ENCODE data around the gene AFAP1L2. TPM values are rescaled to one million over a fixed set of nuclear protein-coding genes. Genes with fewer than 3 reads are reported as not detected.

The AFAP1L2 gene
- total RNA-seq, 2 experiments from 2014 or later: 2.3 to 8.6 TPM

DNA sequence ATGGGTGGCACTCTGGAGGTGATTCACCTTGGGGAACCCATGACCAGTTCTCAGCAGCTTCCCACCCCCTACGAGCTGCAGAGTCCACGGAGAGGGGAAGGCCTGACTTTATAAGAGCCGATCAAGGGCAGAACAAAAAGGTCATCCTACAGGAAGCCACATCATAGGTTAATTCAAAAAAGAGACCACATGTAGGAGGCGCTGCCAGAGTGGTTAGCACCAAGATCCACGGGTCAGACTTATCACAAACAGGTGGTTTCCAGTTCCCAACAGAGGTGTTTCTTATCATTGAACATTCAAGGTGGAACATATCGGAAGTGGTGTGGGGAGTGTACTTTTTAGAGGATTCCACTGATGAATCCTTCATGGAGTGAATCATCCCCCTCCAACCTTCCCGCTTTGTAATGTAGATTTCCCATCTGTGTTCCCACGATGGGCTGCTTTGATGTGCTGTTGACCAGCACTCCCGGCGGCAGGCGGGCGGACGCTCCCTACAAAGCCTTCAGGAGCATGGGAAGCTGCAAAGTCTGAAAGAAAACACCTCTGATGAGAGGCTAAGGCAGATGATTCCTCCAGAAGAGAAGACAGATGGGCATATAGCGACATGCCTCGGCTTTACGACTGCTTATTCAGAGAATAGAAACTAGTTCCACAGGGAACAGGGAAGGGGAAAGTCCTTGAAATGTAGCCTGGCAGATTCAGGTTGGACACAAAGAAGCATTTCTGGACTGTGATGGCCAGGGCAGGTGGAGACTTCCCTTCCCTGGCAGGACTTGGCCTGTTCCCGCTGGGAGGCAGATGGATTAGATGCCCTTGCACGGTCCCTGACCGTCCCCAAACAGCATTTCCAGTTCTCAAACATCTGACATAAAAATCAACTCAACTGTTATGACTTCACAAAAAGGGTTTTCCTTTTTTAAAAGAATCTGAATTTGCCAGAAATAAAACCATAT is 66.5 kb downstream of the AFAP1L2 start:
- Histone ChIP-seq H3K27ac (ENCODE audit: low read depth, low read length, poor library complexity, severe bottlenecking) (no peak overlapping the region), H3K4me1 (ENCODE audit: insufficient read depth, low read length, poor library complexity, severe bottlenecking) (no peaks in the 10 kb centered on the region), H3K79me2 (ENCODE audit: insufficient read depth, low read depth, low read length) (no peaks in the 10 kb centered on the region), H3K4me3 (ENCODE audit: low read depth, low read length, poor library complexity, severe bottlenecking) (no peak overlapping the region), H3K9me3 (ENCODE audit: low read length) (no peaks in the 10 kb centered on the region), H4K20me1 (ENCODE audit: insufficient read depth, low read length) (no peaks in the 10 kb centered on the region), H2AFZ (ENCODE audit: low read length) (no peak overlapping the region), H3K4me2 (ENCODE audit: low read length) (no peak overlapping the region), H3K36me3 (ENCODE audit: insufficient read depth, low read length) (no peaks in the 10 kb centered on the region), H3K9me2 (ENCODE audit: insufficient read depth, low read length) (no peaks in the 10 kb centered on the region)
- ChIA-PET CTCF (ENCODE audit: unreplicated experiment) (no interaction called here), POLR2A (no interaction called here)
- intact Hi-C loops (cut with micrococcal nuclease; ENCODE audit: unreplicated experiment): no loop called here
- DNase-seq (ENCODE audit: low spot score): no peak
- TF ChIP-seq, protein P1, sequence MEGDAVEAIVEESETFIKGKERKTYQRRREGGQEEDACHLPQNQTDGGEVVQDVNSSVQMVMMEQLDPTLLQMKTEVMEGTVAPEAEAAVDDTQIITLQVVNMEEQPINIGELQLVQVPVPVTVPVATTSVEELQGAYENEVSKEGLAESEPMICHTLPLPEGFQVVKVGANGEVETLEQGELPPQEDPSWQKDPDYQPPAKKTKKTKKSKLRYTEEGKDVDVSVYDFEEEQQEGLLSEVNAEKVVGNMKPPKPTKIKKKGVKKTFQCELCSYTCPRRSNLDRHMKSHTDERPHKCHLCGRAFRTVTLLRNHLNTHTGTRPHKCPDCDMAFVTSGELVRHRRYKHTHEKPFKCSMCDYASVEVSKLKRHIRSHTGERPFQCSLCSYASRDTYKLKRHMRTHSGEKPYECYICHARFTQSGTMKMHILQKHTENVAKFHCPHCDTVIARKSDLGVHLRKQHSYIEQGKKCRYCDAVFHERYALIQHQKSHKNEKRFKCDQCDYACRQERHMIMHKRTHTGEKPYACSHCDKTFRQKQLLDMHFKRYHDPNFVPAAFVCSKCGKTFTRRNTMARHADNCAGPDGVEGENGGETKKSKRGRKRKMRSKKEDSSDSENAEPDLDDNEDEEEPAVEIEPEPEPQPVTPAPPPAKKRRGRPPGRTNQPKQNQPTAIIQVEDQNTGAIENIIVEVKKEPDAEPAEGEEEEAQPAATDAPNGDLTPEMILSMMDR (conservative IDR thresholded peaks at IDR 0.05; ENCODE audit: low read length): no peak
- TF ChIP-seq EZH2phosphoT487 (IDR thresholded peaks at IDR 0.05; ENCODE audit: borderline replicate concordance, low read depth, low read length): no peak
- no TSS peak for BruUV-seq (replicated peaks)

DNA sequence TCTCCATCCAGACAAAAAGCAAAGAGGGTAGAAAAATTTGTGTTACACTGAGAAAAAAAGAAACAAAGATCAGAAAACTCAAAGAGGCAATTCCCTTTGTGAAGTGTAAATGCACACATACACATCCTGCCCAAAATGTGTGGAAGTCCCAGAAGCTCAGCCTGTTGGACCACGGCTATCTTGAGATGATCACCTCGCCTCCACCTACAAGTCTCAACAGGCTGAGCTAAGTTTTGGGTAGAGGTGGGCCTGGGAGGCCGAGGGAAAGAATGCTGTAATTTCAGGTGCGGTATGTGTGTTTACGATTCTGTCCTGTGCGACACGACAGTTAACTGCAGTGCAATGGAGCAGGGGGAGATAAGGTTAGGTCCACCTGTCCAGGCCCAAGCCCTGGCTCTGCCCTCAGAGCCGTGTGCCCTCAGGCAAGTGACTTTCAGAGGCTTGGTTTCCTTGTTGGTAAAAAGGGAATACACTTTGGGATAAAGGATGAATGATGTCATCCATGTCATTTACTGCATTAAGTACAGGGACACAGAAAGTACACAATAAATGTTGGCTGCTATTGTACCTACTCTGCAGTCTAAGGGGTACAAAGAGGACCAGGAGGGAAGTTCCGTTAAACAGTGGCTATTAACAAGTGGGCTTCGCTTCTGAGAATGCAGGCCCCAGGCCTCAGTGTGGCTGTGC is 67.3 kb downstream of the AFAP1L2 start:
- H3K4me3 ChIP-seq (ENCODE audit: low read depth, low read length, poor library complexity, severe bottlenecking): no peak overlapping the region
- no peaks in the 10 kb centered on the region for H4K20me1 ChIP-seq (ENCODE audit: insufficient read depth, low read length)
- no peak overlapping the region for H3K4me2 ChIP-seq (ENCODE audit: low read length)
- intact Hi-C loops (cut with micrococcal nuclease; ENCODE audit: unreplicated experiment): no loop called here
- DNase-seq (ENCODE audit: low spot score): no peak
- no peaks in the 10 kb centered on the region for H3K9me2 ChIP-seq (ENCODE audit: insufficient read depth, low read length)
- no peak overlapping the region for H3K27ac ChIP-seq (ENCODE audit: low read depth, low read length, poor library complexity, severe bottlenecking)
- POLR2A ChIA-PET: no interaction called here
- H3K79me2 ChIP-seq (ENCODE audit: insufficient read depth, low read depth, low read length): no peaks in the 10 kb centered on the region
- H3K9me3 ChIP-seq (ENCODE audit: low read length): no peaks in the 10 kb centered on the region
- CTCF ChIA-PET (ENCODE audit: unreplicated experiment): no interaction called here
- H3K4me1 ChIP-seq (ENCODE audit: insufficient read depth, low read length, poor library complexity, severe bottlenecking): no peaks in the 10 kb centered on the region
- no peaks in the 10 kb centered on the region for H3K36me3 ChIP-seq (ENCODE audit: insufficient read depth, low read length)
- TF ChIP-seq, protein P1 (conservative IDR thresholded peaks at IDR 0.05; ENCODE audit: low read length): no peak
- TF ChIP-seq EZH2phosphoT487 (IDR thresholded peaks at IDR 0.05; ENCODE audit: borderline replicate concordance, low read depth, low read length): no peak
- BruUV-seq (replicated peaks): no TSS peak
- no peak overlapping the region for H2AFZ ChIP-seq (ENCODE audit: low read length)

DNA sequence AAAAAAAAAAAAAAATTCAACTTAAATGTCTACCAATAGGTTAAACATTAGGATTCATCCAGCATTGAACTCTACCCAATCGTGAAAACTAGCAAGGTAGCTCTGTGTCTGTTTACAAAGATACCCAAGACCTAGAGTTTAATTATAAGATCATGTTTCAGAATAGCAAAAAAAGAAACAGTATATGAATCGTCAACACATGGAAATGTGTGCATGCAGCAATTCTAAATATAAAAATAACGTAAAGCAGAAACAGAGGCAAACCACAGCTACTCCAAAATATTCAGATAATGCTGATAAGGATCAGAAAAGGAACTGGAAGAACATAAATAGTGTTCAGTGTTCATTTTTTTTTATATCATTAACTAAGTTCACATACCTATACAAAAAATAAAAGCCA is 68.7 kb downstream of the AFAP1L2 start:
- no peaks in the 10 kb centered on the region for H3K4me1 ChIP-seq (ENCODE audit: insufficient read depth, low read length, poor library complexity, severe bottlenecking)
- BruUV-seq (replicated peaks): no TSS peak
- H3K36me3 ChIP-seq (ENCODE audit: insufficient read depth, low read length): no peaks in the 10 kb centered on the region
- no peak overlapping the region for H3K27ac ChIP-seq (ENCODE audit: low read depth, low read length, poor library complexity, severe bottlenecking)
- no peak for DNase-seq (ENCODE audit: low spot score)
- H4K20me1 ChIP-seq (ENCODE audit: insufficient read depth, low read length): no peaks in the 10 kb centered on the region
- TF ChIP-seq EZH2phosphoT487 (IDR thresholded peaks at IDR 0.05; ENCODE audit: borderline replicate concordance, low read depth, low read length): no peak
- TF ChIP-seq, protein P1 (conservative IDR thresholded peaks at IDR 0.05; ENCODE audit: low read length): no peak
- H3K79me2 ChIP-seq (ENCODE audit: insufficient read depth, low read depth, low read length): no peaks in the 10 kb centered on the region
- no peak overlapping the region for H3K4me3 ChIP-seq (ENCODE audit: low read depth, low read length, poor library complexity, severe bottlenecking)
- intact Hi-C loops (cut with micrococcal nuclease; ENCODE audit: unreplicated experiment): no loop called here
- ChIA-PET POLR2A (no interaction called here), CTCF (ENCODE audit: unreplicated experiment) (no interaction called here)
- no peaks in the 10 kb centered on the region for H3K9me3 ChIP-seq (ENCODE audit: low read length)
- H3K4me2 ChIP-seq (ENCODE audit: low read length): no peak overlapping the region
- no peak overlapping the region for H2AFZ ChIP-seq (ENCODE audit: low read length)
- H3K9me2 ChIP-seq (ENCODE audit: insufficient read depth, low read length): no peaks in the 10 kb centered on the region
